Stomach (tissue), 9 donors: ENCODE data around the gene INS. TPM values are rescaled to one million over a fixed set of nuclear protein-coding genes. Genes with fewer than 3 reads are reported as not detected.

Experiments
- DNase-seq, 2 donors: peaks; one replicate each; pipeline versions ENCODE4 v3.0.0 to v3.0.0-alpha.2; 2013 to 2019
- H3K27ac ChIP-seq, 5 donors: fragments of 200-600 bp in 4 of 5; sonication (generic) in 4 of 5; one replicate each; pipeline ENCODE4 v1.5.1; 2013 to 2019; ENCODE audit warnings: mild to moderate bottlenecking in 1 of 5, moderate library complexity in 1 of 5
- H3K27me3 ChIP-seq, 3 donors: fragments of 200-600 bp; sonication (generic); one replicate each; pipeline ENCODE4 v1.5.1; 2017 to 2019; ENCODE audit warnings: mixed run types in 1 of 3
- H3K36me3 ChIP-seq, 4 donors: fragments of 200-600 bp; sonication (generic); 1 replicate in 3 of 4; 2 replicates in 1 of 4; pipeline ENCODE4 v1.5.1; 2016 to 2019
- H3K4me1 ChIP-seq, 4 donors: fragments of 200-600 bp; sonication (generic); one replicate each; pipeline ENCODE4 v1.5.1; 2016 to 2019
- H3K4me3 ChIP-seq, 4 donors: fragments of 200-600 bp; sonication (generic) in 3 of 4; one replicate each; pipeline ENCODE4 v1.5.1; 2016 to 2019; ENCODE audit warnings: mild to moderate bottlenecking in 1 of 4
- H3K9me3 ChIP-seq, 4 donors: fragments of 200-600 bp; sonication (generic); one replicate each; pipeline ENCODE4 v1.5.1; 2016 to 2019
- CTCF ChIP-seq, 7 experiments: fragments of 450-650 bp in 4 of 7; fragments of 200-600 bp in 3 of 7; sonication (generic) in 3 of 7; IDR thresholded peaks; one replicate each; pipeline ENCODE4 v1.5.1; 2016 to 2019; ENCODE audit warnings: antibody characterized with exemption in 7 of 7, control low read depth in 2 of 7, mild to moderate bottlenecking in 1 of 7
- EP300 ChIP-seq: sonication (generic); formaldehyde crosslinking; IDR thresholded peaks from one replicate; pipeline ENCODE4 v1.6.1; 2017; ENCODE audit warnings: antibody characterized with exemption
- POLR2A ChIP-seq, 4 donors: fragments of 450-650 bp; IDR thresholded peaks; one replicate each; pipeline ENCODE4 v1.6.1; 2016; ENCODE audit warnings: antibody characterized with exemption in 4 of 4, control low read depth in 2 of 4, mild to moderate bottlenecking in 1 of 4, moderate library complexity in 1 of 4
- POLR2AphosphoS5 ChIP-seq, 3 donors: sonication (generic); formaldehyde crosslinking; IDR thresholded peaks; one replicate each; pipeline ENCODE4 v1.6.1; 2016; ENCODE audit warnings: antibody characterized with exemption in 3 of 3
- WGBS, 5 donors: extraction: QIAGEN DNeasy Blood & Tissue Kit in 3 of 5; methylation state at CpG; one replicate each; pipeline versions ENCODE4 v1.1.5 to v1.1.7; 2013 to 2018; 5-methylcytosine and 5-hydroxymethylcytosine counted together
- intact Hi-C: fragments of 100-400 bp; cut with DNase I; formaldehyde crosslinking; loops from one replicate; pipeline ENCODE4 v1.15.1; 2023; ENCODE audit warnings: low total_unique reads
- polyA plus RNA-seq, 3 donors: library from polyadenylated mRNA; stranded (reverse); fragments of 200-250 nt; gene quantifications; one replicate each; pipeline ENCODE4 v1.2.3, GENCODE V29; 2013
- total RNA-seq, 5 donors: library from RNA; depleted of rRNA; stranded (reverse); fragments of >200 nt; gene quantifications; one replicate each; pipeline versions ENCODE4 v1.1.0 to v1.2.3, GENCODE V29; 2014 to 2016
- donor health status: healthy with polysubstance abuse.
- donor health status: Bipolar disorder and iron deficiency.
- donor health status: healthy.

Gene INS
- total and polyA plus RNA-seq, 8 donors: 7.2 to 37.6 TPM; not detected in 6

GRCh38 chr11:2192435-2192834 lies 31.4 kb upstream of the INS start:
- Histone ChIP-seq H3K4me1 (peaks cover 7 to 21% (median 13%) of the 10 kb centered on the region in 4 donors), H3K36me3 (no peaks in the 10 kb centered on the region), H3K9me3 (no peaks in the 10 kb centered on the region), H3K4me3 (no peak overlapping the region), H3K27me3 (peaks cover 0 to 76% (median 13%) of the 10 kb centered on the region in 3 donors), H3K27ac (no peak overlapping the region)
- intact Hi-C loops: no loop called here
- TF ChIP-seq POLR2A (IDR thresholded peaks at IDR 0.05) (no peak), CTCF (IDR thresholded peaks at IDR 0.05) (no peak), EP300 (no peak), POLR2AphosphoS5 (IDR thresholded peaks at IDR 0.05) (no peak)
- no peak for DNase-seq
- WGBS, 5 donors: 77 to 85% (median 82%) methylated on average over 6 to 10 of the region's 10 CpGs

- 63 to 84% (median 66%) methylated on average over 7 of the region's 7 CpGs for WGBS, 5 donors
- Histone ChIP-seq H3K4me3 (no peak overlapping the region), H3K36me3 (no peaks in the 10 kb centered on the region), H3K4me1 (peaks cover 7 to 21% (median 12%) of the 10 kb centered on the region in 4 donors), H3K27me3 (peaks cover 0 to 81% (median 17%) of the 10 kb centered on the region in 3 donors), H3K27ac (no peak overlapping the region), H3K9me3 (no peaks in the 10 kb centered on the region)
- intact Hi-C loops: no loop called here
- TF ChIP-seq POLR2AphosphoS5 (IDR thresholded peaks at IDR 0.05) (no peak), CTCF (IDR thresholded peaks at IDR 0.05) (no peak), POLR2A (IDR thresholded peaks at IDR 0.05) (no peak)
- DNase-seq: no peak
These were observed 30.9 kb upstream of the INS start for GRCh38 chr11:2191883-2192282.

GRCh38 chr11:2190657-2191471 lies 29.9 kb upstream of the INS start:
- H3K27me3 ChIP-seq: peaks cover 0 to 87% (median 26%) of the 10 kb centered on the region in 3 donors
- no peak overlapping the region for H3K4me3 ChIP-seq
- H3K9me3 ChIP-seq: no peaks in the 10 kb centered on the region
- TF ChIP-seq EP300: no peak
- TF ChIP-seq CTCF (IDR thresholded peaks at IDR 0.05): no peak
- no peak for TF ChIP-seq POLR2A (IDR thresholded peaks at IDR 0.05)
- no peak for TF ChIP-seq POLR2AphosphoS5 (IDR thresholded peaks at IDR 0.05)
- 28 to 41% (median 32%) methylated on average over 26 to 30 of the region's 30 CpGs for WGBS, 5 donors
- no peak for DNase-seq
- H3K36me3 ChIP-seq: no peaks in the 10 kb centered on the region
- H3K4me1 ChIP-seq: peaks cover 7 to 21% (median 16%) of the 10 kb centered on the region in 4 donors
- intact Hi-C loops: no loop called here
- no peak overlapping the region for H3K27ac ChIP-seq

- H3K4me1 ChIP-seq: peaks cover 7 to 21% (median 16%) of the 10 kb centered on the region in 4 donors
- H3K9me3 ChIP-seq: no peaks in the 10 kb centered on the region
- WGBS, 5 donors: 53 to 62% (median 55%) methylated on average over 24 to 29 of the region's 29 CpGs
- intact Hi-C loops: no loop called here
- H3K4me3 ChIP-seq: no peak overlapping the region
- no peaks in the 10 kb centered on the region for H3K36me3 ChIP-seq
- no peak for DNase-seq
- H3K27me3 ChIP-seq: peaks cover 0 to 87% (median 27%) of the 10 kb centered on the region in 3 donors
- no peak overlapping the region for H3K27ac ChIP-seq
- TF ChIP-seq EP300 (no peak), POLR2AphosphoS5 (IDR thresholded peaks at IDR 0.05) (no peak), POLR2A (IDR thresholded peaks at IDR 0.05) (no peak), CTCF (IDR thresholded peaks at IDR 0.05) (no peak)
These were observed 29.1 kb upstream of the INS start for GRCh38 chr11:2189938-2190656.
